ENCODE data around the gene FAM3A.

The FAM3A gene

DNA sequence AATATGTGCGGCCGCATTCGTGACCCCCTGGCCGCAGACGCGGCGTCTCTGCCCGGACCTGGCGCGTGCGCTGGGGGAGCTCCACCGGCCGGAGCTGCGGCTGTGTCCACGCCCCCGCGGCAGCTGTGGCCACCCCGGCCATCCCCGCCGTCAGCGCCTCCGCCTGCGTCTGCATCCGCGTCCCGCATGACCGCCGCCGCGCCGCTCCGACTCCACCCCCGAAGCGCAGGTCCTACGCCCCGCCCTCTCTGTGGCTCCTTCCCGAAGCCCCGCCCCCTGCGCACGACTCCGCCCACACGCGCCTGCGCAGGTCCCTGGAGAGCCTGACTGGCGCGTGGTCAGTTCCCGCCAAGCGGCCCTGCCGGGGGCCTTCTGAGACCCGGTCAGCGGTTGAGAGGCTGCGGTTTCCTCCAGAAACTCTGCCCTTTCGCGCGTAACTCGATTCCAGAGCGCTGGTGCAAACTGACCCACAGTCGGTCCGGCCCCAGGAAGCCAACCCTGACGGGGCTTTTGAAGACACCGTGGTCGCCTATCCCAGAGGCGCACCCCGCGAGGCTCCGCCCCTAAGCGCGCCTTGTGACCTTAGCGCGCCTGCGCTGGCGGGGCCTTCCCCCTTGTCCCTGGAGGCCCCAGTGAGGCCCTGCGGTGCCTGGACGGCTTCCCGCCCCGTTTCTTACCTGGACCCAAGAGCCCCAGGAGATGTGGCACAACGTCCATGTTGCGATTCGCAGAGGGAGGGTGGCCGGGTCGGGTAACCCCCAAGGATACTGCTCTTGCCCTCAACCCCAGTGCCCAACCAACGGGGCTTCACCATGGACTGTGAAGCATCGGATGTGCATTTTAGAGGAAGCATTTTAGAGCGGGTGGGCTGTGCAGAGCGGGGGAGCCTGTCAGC lies 37.1 kb downstream of the FAM3A start, which contains the start of gene LAGE3:
LAGE3 (minus strand) TSS at position 554 of the 895 bp plus-strand sequence; CDS start at position 188, 366 bp downstream.
- DNase-seq: peak; percentile 80

DNA sequence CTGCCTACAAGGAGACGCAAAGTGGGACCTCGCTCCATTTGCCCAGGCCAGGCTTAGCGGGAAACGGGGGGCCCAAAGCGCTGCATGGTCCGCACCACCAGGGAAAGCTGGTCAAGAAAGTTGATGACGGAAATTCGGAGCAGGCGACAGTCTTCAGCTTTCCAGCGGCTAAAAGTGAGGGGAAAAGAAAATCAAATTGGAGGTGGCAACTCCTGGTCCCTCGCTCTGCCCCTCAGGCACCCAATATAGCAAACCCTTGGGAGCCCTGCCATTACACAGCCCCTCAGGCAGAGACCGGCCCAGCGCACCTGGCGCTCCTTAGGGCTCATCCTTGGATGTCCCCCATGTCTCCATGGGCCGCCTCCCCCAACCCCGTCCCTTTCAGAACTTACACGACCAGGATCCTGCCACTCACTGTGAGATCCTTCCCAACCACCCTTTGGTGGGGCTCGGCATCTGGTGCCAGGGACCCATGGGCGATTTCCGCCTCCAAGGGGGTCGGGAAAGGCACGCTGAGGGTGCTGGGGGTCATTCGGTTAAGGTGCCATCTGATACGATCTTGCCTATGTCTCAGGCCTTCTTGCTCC lies 38.0 kb downstream of the FAM3A start:
- peak; percentile 13 for DNase-seq

DNA sequence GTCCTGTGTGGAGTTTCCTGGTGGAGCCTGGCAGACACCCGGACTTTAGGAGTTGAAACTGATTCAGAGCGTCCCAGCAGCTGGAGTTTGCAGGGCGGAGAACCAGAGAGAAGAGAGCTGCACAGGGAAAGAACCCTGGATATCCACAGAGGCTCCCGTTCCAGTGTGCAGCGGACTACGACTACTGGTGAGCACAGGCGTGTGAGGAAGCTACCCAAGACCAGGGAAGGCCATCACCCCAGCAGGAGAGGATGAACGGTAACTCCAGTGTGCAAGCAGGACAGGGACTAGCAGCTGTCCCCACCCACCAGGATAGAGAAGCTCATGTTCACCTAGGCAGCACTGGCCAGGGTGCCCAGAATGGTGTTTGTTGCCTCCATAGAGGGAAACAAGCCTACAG lies 39.2 kb downstream of the FAM3A start:
- no peak for DNase-seq

DNA sequence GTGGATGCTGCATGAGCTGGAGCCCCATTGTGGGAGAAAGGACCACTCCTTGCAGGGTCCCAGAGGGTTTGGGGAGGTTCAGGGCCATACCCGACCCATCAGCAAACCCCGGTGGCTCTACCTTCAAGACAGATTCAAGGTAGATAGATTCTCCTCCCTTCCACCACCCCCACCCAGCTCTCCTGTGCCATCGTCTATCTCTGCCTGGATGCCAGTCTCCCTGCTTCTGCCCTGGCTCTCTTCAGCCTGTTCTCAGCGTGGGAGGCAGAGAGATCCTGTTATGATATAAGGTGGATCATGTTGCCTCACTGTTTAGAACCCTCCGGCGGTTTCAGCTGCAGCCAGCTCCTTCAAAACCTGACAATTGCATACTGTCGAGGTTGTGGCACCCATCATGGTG lies 42.3 kb downstream of the FAM3A start:
- no peak for DNase-seq

DNA sequence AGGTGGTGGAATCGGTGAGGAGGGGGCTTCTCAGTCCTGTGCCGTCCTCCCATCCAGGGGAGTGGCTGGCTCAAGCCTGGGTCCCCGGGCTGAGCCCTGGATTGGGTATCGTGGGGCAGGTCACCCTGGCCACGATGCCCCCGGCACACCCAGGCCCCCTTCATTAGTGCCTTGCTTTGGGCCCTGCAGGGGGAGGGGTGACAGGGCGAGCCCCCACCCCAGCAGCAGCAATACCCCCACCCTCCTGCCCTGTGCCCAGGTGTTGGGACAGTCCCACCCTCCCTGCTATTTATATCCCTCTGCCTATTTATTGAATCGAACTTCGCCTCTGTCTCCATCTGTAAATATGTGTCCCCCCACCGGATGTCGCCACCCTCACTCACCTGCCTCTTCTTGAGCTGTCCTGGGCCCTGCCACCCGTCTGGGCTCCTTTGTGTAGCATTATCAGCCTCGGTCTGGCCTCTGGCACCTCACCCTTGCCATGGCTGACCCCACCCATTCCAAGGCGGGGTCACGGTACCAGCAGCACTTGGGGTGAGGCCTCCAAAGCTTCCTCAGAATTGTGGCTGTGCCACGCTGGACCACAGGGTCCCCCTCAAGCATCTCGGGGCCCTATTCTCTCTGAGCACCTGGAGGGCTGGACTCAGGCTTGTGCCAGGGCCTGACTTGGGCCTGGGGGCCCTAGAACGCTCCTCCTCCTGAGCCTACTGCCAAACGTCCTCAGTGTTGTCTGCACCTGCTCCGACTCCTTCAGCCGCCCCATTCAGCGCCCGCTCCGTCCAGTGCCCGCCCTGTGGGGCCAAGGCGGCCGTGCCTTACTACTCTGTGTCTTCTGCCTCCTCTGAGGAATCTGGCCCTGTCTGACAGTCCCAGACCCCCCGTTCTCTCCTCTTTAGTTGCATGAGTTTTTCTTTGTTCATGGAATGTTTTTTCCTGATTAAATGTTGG lies 43.1 kb downstream of the FAM3A start:
- no peak for DNase-seq

DNA sequence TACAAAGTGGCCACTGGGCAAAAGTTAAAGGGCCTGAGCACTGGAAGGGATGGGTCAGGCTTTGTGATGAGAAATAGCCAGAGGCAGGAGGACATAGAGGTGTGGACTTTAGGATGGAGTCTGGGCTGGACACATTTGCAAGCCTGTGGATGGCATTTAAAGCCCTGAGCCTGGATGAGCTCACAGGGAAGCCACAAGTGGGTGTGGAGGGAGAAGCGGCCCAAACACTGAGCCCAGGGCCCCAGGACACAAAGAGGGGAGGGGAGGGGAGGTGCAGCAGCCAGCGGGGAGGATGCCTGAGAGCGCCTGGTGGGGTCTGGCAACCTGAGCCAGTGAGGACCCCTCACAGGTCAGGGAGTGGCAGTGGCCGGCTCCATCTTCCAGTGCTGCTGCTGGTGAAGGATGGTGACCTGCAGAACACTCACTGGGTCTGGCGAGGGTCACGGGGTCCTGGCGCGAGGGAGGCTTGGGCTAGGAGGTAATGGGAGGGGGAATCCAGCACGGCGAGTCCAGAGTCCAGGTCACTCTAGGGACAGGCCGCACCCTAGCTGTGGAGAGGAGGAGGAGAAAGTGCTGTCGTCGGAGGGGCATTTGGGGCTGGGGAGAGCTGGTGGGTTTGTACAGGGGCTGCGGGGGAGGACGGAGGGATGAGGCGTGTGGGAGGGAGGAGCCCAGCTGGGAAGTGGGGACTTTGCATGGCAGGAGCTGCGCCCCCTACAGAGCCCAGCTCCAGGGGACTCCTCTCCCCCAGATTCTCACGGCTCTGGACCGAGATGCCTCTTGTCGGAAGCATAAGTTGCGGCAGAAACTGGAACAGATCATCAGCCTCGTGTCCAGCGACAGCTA lies 44.0 kb downstream of the FAM3A start:
- no peak for DNase-seq

DNA sequence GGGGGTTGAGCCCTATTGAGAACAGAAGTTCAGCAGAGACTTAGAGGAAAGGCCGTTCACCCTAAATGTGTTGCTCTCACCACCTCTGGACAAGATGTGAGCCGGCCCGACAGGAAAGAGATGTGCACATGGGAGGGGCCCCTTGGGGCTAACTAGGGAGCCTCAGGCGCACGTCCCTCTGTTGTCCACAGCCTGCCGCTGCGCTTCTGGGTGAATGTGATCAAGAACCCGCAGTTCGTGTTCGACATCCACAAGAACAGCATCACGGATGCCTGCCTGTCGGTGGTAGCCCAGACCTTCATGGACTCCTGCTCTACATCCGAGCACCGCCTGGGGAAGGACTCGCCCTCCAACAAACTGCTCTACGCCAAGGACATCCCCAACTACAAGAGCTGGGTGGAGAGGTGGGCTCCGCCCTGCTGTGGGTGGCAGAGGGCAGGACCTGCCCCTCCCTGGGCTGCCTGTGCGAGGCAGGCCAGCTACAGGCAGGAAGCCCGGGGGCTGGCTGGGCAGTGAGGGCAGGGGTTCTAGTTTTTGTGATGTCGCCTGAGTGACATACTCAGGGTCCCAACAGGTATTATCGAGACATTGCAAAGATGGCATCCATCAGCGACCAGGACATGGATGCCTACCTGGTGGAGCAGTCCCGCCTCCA lies 45.0 kb downstream of the FAM3A start:
- DNase-seq: no peak

DNA sequence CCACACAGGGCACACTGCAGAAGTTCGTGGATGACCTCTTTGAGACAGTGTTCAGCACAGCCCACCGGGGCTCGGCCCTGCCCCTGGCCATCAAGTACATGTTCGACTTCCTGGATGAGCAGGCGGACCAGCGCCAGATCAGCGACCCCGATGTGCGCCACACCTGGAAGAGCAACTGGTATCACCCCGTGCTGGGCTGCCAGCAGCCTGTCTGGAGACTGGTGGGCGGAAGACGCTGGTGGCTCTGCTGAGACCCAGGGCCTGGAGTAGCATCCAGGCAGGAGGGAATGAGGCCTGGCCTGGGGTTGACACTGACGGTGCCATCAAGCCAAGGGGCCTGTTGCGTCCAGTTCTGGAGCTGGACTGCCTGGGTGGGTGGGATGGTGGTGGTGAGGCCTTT lies 45.6 kb downstream of the FAM3A start:
- DNase-seq: no peak

DNA sequence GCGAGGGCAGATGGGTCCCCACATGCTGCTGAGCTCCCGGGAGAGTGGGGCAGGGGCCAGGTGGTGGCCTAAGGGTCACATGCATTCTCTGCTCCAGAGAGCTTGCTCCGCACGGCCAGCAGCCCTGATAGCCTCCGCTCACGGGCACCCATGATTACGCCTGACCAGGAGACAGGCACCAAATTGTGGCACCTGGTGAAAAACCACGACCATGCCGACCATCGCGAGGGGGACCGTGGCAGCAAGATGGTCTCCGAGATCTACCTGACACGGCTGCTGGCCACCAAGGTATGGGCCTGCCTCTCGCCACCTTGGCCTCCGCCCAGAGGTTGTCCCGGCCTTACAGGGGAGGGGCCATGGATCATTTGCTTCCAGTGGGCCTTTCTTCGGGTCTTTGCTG lies 46.2 kb downstream of the FAM3A start:
- DNase-seq: no peak

DNA sequence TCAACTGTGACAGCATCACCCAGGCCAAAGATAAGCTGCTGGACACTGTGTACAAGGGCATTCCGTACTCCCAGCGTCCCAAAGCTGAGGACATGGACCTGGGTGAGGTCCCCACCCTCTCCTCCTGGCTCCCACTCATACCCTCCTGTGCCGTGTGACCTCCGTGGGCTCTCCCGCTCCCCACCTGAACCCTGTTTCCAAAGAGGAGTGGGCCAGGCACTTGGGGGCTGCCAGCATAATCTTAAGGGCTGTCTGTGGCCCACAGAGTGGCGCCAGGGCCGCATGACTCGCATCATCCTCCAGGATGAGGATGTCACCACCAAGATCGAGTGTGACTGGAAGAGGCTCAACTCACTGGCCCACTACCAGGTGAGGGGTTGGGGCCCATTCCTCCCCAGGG lies 46.9 kb downstream of the FAM3A start:
- DNase-seq: no peak

DNA sequence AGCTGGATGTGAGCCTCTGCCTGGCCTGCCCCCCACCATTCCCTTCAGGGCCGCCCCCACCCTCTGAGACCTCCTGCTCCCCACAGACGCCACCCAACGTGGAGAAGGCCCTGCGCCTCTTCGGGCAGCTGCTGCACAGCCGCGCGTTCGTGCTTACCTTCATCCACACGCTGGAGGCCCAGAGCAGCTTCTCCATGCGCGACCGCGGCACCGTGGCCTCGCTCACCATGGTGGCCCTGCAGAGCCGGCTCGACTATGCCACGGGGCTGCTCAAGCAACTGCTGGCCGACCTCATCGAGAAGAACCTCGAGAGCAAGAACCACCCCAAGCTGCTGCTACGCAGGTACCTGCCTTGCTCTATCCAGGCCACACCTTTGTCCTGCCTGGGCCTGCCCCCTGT lies 47.8 kb downstream of the FAM3A start:
- DNase-seq: no peak

DNA sequence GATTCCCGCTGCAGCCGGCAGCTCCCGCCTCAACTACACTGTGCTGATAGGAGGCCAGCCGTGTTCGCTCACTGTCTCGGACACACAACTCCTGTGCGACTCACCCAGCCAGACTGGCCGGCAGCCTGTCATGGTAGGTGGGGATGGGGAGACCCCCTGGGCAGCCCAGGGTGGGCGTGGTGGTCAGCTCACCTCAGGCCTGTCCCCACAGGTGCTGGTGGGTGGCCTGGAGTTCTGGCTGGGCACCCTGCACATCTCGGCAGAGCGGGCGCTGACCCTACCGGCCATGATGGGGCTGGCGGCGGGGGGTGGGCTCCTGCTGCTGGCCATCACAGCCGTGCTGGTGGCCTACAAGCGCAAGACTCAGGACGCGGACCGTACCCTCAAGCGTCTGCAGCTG lies 48.5 kb downstream of the FAM3A start:
- DNase-seq: no peak

DNA sequence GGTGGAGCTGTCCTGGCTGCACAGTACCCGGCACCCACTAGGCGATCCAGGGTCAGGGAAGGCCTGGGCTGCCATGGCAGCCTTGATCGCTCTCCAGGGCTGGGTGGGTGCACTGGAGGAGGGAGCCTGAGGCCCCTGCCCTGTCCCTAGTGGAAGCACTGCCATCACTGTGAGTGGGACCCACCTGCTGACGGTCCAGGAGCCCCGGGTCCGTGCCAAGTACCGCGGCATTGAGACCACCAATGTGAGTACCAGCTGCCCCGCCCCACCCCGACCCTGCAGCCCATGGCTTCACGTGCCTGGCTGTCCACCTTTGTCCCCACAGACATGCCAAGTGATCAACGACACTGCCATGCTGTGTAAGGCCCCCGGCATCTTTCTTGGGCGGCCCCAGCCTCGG lies 49.1 kb downstream of the FAM3A start:
- no peak for DNase-seq

DNA sequence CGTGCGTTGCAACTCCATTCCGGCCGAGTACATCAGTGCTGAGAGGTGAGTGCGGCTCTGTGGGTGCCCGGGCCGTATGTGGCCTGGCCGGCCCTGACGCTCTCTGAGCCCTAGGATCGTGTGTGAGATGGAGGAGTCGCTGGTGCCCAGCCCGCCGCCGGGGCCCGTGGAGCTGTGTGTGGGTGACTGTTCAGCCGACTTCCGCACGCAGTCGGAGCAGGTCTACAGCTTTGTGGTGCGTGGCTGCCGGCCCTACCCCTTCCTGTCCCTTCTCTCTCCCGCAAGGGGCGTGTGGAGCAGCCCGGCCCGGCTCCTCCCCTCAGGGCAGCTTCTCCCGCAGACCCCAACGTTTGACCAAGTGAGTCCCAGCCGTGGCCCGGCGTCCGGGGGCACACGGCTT lies 50.0 kb downstream of the FAM3A start:
- no peak for DNase-seq

DNA sequence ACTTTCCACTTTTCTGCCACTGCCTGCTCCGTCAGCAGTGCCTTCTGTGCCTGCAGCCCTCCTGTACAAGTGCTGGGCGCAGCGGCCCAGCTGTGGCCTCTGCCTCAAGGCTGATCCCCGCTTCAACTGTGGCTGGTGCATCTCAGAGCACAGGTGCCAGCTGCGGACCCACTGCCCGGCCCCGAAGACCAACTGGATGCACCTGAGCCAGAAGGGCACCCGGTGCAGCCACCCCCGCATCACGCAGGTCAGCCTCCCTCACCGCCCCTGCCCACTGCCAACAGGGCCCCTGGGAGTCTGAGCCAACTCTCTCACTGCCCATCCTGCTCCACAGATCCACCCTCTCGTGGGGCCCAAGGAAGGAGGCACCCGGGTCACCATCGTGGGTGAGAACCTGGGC lies 50.4 kb downstream of the FAM3A start:
- no peak for DNase-seq

DNA sequence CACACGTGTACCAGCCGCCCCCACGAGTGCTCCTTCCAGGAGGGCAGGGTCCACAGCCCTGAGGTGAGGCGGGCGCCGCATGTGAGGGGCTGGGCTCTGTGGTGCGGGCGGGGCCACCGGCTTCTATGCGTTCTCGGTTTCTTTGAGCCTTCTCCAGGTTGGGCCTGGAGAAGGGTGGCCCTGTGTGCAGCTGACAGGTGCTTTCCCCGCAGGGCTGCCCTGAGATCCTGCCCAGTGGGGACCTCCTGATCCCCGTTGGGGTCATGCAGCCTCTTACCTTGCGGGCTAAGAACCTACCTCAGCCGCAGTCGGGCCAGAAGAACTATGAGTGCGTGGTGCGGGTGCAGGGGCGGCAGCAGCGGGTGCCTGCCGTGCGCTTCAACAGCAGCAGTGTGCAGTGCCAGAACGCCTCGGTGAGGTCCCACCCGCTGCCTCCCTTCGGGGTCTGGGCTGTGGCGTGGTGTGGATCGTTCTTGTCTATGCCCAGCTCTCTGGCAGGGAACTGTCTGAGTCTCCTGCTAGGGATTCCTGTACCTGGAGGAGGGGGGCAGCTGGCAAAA lies 51.1 kb downstream of the FAM3A start:
- no peak for DNase-seq

DNA sequence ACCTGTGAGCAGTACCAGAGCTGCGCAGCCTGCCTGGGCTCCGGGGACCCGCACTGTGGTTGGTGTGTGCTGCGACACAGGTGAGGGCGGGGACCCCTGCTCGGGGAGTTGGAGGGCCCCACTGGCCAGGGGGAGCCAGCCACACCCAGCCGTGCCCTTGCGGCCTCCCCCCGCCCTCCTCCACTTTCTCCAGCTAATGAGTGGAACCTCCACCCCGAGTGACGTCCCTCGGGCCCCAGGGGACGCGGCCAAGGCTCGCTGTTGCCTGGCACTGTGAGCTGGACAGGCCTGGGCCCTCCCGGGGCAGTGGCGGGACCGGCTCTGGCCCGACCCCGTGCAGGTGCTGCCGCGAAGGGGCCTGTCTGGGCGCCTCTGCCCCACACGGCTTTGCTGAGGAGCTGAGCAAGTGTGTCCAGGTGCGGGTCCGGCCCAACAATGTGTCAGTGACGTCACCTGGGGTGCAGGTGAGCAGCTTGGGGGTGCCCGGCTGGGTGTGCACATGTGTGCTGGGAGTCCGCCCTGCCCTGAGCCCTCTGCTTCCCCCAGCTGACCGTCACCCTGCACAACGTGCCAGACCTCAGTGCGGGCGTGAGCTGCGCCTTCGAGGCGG lies 52.3 kb downstream of the FAM3A start:
- DNase-seq: no peak

DNA sequence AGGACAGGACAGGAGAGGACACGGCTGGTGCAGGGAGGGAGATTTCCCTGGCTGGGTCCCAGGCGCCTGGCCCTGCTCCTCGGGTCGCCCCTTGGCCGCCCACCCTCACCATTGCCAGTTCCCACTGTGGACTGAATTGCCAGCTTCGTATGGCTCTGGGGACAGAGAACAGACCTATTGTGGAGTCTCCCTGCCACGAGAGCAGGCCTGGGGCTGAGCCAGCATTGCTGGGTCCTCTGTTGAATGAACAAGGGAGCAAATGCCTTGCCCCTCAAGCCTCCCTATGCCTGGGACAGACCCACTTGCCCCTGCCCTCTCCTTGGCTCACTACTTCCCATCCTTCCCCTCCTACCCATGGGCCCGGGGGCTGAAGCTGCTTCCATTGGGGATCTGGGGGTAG lies 53.6 kb downstream of the FAM3A start:
- no peak for DNase-seq

DNA sequence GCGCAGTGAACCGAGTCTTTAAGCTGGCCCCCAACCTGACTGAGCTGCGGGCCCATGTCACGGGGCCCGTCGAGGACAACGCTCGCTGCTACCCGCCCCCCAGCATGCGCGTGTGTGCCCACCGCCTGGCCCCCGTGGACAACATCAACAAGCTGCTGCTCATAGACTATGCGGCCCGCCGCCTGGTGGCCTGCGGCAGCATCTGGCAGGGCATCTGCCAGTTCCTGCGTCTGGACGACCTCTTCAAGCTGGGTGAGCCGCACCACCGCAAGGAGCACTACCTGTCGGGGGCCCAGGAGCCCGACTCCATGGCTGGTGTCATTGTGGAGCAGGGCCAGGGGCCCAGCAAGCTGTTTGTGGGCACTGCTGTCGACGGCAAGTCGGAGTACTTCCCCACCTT lies 55.7 kb downstream of the FAM3A start:
- no peak for DNase-seq

DNA sequence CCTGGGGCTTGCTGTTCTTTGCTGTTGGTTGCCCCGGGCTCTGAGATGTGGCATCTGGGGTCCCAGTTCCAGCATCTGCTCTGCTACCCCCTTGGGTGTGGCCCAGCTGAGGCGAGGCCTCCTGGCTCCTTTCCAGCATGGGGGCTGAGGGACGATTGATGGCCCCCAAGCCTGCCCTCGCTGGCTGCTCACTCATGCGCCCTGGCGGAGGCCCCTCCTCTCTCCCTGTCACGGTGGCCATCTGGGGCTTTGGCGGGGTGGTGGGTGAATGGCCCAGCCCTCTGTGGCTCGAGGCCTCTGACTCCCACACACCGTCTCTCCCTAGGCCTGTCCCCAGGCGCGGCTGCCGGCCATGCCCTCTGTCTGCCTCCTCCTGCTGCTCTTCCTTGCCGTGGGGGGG lies 56.2 kb downstream of the FAM3A start:
- DNase-seq: no peak
